Epidermal melanocyte (primary cell): ENCODE measurements around the gene A2ML1.
A peak's percentile ranks its signal among the peaks of the same experiment; 100 is the strongest.
"Not testable (repeated sequence)": the region's sequence is repeated elsewhere in the genome, so short reads cannot be mapped to it uniquely, and the experiment has no call there.

ENCODE experiments used
- DNase-seq: peaks from one replicate; pipeline ENCODE4 v3.0.0; 2011; ENCODE audit warnings: low spot score; ENCODE audit not compliant: insufficient read length

A2ML1 gene

GRCh38 chr12:8849876-8850275, 27.5 kb downstream of the A2ML1 start:
- DNase-seq: no peak

- DNase-seq: no peak
Measured at GRCh38 chr12:8852119-8852518, 29.7 kb downstream of the A2ML1 start.

- DNase-seq: no peak
Measured at GRCh38 chr12:8855891-8856290, 33.5 kb downstream of the A2ML1 start.

- not testable (repeated sequence) for DNase-seq
Measured at GRCh38 chr12:8859448-8859847, 37.0 kb downstream of the A2ML1 start.

DNA sequence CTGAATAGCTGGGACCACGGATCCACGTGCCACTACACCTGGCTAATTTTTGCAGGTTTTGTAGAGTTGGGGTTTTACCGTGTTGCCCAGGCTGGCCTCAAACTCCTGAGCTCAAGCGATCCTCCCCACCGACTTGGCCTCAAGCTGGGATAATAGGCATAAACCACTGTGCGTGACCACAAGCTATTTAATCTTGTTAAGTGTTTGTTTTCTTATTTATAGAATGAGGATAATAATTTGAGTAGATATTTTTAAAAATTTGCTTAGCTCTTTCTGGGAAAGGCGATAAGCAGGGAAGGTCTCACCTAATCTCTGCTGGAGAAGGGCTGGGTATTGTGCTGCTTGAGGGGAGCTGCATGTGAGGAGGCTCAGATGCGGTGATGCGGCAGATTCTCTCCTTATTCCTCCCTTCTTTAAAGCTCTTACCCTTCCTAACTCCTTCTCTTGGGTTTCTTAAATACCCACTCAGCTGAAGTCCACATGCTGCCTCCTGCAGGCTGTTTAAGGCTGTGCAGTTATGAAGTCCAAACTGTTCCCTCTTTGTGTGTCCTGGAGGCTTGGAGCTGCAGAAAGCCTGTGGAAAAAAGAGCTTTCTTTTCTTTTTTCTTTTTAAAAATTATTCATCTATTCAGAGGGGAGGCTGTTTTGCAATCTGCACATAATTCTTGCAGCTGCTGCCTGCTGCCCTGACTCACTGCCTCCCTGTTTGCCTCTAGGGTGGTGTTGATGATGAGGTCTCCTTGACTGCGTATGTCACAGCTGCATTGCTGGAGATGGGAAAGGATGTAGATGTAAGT, 37.9 kb downstream of the A2ML1 start:
- DNase-seq: peak; percentile 43

DNA sequence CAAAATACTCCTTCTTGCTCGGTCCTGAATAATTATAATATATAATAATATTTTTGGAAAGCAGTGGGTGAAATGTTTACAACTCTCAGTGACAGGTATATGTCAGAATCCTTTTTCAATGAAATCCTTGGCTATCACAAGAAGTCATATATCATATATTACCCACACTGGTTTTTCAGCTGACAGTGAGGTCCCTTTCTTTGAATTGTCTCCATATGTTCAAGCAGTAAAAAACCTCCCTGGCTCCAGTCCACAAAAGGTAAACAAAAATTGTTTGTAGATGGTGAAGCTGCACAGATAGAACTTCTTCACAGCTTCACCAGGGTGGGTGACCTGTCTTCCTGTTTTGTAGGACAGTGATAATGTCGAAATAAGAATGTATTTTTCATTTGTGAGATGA, 44.0 kb downstream of the A2ML1 start:
- DNase-seq: no peak

GRCh38 chr12:8867009-8867408, 44.6 kb downstream of the A2ML1 start:
- no peak for DNase-seq

DNA sequence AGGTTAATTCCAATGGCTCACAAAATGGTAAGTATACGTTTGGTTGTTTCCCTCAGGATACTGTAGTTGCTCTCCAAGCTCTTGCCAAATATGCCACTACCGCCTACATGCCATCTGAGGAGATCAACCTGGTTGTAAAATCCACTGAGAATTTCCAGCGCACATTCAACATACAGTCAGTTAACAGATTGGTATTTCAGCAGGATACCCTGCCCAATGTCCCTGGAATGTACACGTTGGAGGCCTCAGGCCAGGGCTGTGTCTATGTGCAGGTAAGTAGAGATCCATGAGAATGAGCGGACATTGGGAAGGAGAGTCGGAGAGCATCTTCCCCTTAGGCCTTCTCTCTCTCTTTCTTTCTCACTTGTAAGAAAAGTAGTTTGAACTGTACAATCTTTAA, 45.4 kb downstream of the A2ML1 start:
- no peak for DNase-seq

GRCh38 chr12:8870586-8870985, 48.2 kb downstream of the A2ML1 start:
- no peak for DNase-seq

- no peak for DNase-seq
Measured at GRCh38 chr12:8871068-8871467, 48.6 kb downstream of the A2ML1 start.

DNA sequence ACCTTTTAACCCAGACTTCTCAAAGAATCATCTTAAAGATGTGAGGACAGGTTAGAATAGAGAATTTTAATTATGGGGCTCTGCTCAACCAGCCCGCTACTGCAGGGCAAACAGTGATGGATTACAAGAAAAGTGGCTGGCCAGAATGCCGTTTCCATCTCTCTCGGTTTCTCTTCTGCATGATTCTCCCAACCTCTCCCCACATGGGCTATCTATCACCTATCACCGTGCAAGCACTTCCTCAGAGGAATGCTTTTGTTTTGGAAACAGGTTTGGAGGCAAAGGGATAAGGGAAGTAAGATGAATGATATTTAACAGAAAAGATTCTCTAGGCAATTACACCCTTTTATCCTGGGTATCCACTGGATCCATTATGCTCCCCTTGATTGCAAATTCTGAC, 54.5 kb downstream of the A2ML1 start:
- no peak for DNase-seq

DNA sequence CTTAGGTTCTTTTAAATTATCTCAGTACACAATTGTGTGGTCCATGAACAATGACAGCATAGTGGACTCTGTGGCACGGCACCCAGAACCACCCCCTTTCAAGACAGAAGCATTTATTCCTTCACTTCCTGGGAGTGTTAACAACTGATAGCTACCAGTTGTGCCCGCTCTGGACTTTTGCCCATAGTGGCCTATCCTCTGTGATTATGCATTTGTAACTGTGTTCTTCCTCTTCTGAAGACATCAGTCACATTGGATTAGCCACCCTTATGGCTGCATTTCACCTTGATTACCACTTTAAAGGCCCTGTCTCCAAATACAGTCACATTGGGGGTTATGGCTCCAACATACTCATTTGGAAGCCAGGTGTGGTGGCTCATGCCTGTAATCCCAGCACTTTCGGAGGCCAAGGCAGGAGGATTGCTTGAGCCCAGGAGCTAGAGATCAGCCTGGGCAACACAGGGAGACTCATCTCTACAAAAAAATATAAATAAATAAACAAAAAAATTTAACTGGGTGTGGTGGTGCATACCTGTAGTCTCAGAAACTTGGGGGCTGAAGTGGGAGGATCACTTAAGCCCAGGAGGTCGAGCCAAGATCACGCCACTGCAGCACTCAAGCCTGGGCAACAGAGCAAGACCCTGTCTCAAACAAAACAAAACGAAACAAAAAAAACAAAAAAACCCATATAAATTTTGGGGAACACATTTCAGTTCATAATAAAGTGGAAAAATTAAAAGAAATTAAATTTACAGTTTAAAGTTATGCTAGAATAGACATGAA, 64.3 kb downstream of the A2ML1 start:
- DNase-seq: no peak

DNA sequence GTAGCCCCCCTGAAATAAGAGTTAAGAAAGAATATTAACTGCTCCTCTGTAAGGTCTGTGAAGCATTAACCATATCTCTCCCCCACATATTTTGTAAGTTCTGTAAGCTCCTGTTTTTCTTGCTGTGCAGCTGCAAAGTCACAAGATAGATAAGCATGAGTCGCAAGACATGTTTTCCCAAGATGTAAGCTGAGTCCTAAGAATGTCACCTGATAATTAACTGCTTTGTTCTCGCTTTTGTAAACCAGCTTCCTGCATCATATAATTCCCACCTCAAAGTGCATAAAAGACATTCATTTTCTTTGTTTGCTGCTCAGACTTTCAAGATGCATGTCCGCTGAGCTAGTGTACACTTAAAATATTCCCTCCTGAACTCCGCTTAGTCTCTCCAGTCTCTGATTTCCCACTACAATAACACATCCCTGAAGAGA, 64.9 kb downstream of the A2ML1 start:
- DNase-seq: no peak

- peak; percentile 48 for DNase-seq
Measured at GRCh38 chr12:8890313-8891085, 68.1 kb downstream of the A2ML1 start.

DNA sequence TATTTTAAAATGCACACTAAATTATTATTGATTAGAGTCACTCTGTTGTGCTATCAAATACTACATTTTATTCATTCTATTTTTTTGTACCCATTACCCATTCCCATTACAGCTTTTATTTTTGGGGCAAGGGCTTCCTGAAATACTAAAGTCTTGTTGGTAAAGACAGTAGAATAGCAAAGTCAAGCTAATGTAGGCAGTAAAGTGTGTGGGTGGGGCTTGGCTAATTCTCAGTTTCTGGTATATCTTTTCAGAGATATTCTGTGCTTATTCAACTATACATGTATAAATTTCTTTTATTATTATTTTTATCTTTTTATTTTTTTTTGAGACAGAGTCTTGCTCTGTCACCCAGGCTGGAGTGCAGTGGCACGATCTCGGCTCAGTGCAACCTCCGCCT, 69.6 kb downstream of the A2ML1 start:
- DNase-seq: no peak

- DNase-seq: no peak
Measured at GRCh38 chr12:8894378-8894777, 72.0 kb downstream of the A2ML1 start.

GRCh38 chr12:8894986-8895385, 72.6 kb downstream of the A2ML1 start:
- DNase-seq: no peak

DNA sequence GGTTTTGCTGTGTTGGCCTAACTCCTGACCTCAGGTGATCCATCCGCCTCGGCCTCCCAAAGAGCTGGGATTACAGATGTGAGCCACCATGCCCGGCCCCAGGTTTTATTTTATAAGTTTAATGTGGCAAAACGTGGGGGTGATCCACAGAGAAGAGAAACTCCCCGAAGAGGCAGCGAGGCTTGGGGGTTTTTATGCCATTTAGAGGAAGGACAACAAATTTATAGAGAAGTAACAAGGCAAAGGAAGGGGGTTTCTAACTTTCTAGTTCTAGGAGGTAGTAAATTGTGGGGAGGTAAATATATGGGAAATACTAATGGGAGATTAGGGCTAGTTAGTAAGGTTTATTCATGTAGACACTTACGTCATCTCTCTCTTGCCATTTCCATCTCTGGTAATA, 74.7 kb downstream of the A2ML1 start:
- DNase-seq: no peak

DNA sequence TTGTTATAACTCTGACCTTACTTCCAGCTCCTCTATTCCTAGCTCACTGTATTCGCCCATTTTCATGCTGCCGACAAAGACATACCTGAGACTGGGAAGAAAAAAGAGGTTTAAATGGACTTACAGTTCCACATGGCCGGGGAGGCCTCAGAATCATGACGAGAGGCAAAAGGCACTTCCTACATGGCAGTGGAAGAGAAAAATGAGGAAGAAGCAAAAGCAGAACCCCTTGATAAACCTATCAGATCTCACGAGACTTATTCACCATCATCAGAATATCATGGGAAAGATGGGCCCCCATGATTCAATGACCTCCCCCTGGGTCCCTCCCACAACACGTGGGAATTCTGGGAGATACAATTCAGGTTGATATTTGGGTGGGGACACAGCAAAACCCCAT, 77.4 kb downstream of the A2ML1 start:
- DNase-seq: no peak

GRCh38 chr12:8902703-8903102, 80.3 kb downstream of the A2ML1 start:
- DNase-seq: not testable (repeated sequence)

- no peak for DNase-seq
Measured at GRCh38 chr12:8903646-8904045, 81.2 kb downstream of the A2ML1 start.

GRCh38 chr12:8904665-8905064, 82.2 kb downstream of the A2ML1 start:
- DNase-seq: no peak
